Glutamatergic neuron (in vitro differentiated cells): ENCODE data around the gene RAD51B. TPM values are rescaled to one million over a fixed set of nuclear protein-coding genes. Genes with fewer than 3 reads are reported as not detected.

Source experiments
- DNase-seq: peaks from one replicate; pipeline ENCODE4 v3.0.0; 2022
- H3K27ac Mint-ChIP-seq: one replicate; pipeline ENCODE4 v1.8.0; 2020; ENCODE audit warnings: mild to moderate bottlenecking, mixed read lengths, inconsistent platforms; ENCODE audit not compliant: unreplicated experiment
- H3K27me3 Mint-ChIP-seq: one replicate; pipeline ENCODE4 v1.8.0; 2020; ENCODE audit warnings: mild to moderate bottlenecking, moderate library complexity, mixed read lengths, inconsistent platforms; ENCODE audit not compliant: unreplicated experiment
- H3K36me3 Mint-ChIP-seq: one replicate; pipeline ENCODE4 v1.8.0; 2020; ENCODE audit warnings: mild to moderate bottlenecking, mixed read lengths, inconsistent platforms; ENCODE audit not compliant: unreplicated experiment
- H3K4me1 Mint-ChIP-seq: one replicate; pipeline ENCODE4 v1.8.0; 2020; ENCODE audit warnings: mild to moderate bottlenecking, low read depth, mixed read lengths, inconsistent platforms; ENCODE audit not compliant: unreplicated experiment
- H3K4me3 Mint-ChIP-seq: one replicate; pipeline ENCODE4 v1.8.0; 2020; ENCODE audit warnings: mild to moderate bottlenecking, mixed read lengths, inconsistent platforms; ENCODE audit not compliant: unreplicated experiment
- H3K9me3 Mint-ChIP-seq: one replicate; pipeline ENCODE4 v1.8.0; 2020; ENCODE audit warnings: mild to moderate bottlenecking, moderate library complexity, mixed read lengths, inconsistent platforms; ENCODE audit not compliant: unreplicated experiment
- total RNA-seq: library from RNA; stranded (reverse); fragmentation: NEBNext Ultra II Directional; extraction: Animal tissue kit (Norgen Biotek cat#: 25700); gene quantifications from one replicate; pipeline ENCODE4 v1.2.1, GENCODE V29; 2021; ENCODE audit not compliant: unreplicated experiment
- TF ChIP-seq, protein P1 (sequence below): fragments of 200-600 bp; sonication (generic); IDR thresholded peaks from one replicate; pipeline ENCODE4 v1.5.0; 2021; ENCODE audit not compliant: partially characterized antibody, unreplicated experiment

RAD51B gene
- total RNA-seq, 1 donor from 2014 or later = 9.7 TPM

DNA sequence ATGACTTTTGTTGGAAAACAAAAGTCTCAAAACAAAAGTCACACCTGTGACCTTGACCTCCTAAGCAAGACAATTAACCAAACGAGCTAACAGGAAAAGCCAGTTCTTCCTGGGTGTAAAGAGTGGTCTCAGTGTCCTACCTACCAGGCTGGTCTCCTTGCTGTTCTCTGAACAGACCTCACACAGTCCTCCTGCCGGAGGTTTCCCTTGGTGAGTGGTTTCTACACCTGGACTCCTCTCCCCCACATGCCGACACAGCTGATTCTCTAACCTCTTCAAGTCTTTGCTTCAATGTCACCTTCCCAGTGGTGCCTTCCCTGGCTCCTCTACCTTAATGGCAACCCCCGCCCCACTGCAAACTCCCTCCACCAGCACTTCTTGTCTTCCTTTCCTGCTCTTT, 734.7 kb downstream of the RAD51B start:
- no peaks in the 10 kb centered on the region for H3K36me3 Mint-ChIP-seq
- no peaks in the 10 kb centered on the region for H3K27me3 Mint-ChIP-seq
- no peak overlapping the region for H3K4me3 Mint-ChIP-seq
- H3K27ac Mint-ChIP-seq = no peak overlapping the region
- peaks cover 11% of the 10 kb centered on the region for H3K4me1 Mint-ChIP-seq
- no peaks in the 10 kb centered on the region for H3K9me3 Mint-ChIP-seq
- TF ChIP-seq, protein P1, sequence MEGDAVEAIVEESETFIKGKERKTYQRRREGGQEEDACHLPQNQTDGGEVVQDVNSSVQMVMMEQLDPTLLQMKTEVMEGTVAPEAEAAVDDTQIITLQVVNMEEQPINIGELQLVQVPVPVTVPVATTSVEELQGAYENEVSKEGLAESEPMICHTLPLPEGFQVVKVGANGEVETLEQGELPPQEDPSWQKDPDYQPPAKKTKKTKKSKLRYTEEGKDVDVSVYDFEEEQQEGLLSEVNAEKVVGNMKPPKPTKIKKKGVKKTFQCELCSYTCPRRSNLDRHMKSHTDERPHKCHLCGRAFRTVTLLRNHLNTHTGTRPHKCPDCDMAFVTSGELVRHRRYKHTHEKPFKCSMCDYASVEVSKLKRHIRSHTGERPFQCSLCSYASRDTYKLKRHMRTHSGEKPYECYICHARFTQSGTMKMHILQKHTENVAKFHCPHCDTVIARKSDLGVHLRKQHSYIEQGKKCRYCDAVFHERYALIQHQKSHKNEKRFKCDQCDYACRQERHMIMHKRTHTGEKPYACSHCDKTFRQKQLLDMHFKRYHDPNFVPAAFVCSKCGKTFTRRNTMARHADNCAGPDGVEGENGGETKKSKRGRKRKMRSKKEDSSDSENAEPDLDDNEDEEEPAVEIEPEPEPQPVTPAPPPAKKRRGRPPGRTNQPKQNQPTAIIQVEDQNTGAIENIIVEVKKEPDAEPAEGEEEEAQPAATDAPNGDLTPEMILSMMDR = no peak
- DNase-seq = no peak

DNA sequence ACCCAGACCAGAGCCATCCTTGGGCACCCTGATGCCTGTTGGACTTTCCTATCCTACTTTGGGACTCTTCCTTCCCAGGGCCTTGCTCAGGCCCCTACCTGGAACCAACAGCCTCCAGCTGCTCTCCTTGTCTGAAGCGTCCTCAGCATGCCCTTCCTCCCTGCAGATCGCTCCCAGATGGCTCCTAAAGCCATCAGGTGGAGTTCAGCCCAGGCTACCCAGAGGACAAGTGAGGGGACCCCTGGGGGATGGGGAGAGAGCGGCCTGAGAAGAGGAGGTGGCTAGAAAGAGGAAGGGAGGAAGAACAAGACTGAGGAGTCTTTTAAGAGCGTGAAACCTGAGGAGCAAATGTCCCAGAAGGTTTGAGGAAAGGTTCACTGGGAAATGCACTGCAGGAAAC, 736.7 kb downstream of the RAD51B start:
- TF ChIP-seq, protein P1 = no peak
- H3K9me3 Mint-ChIP-seq = no peaks in the 10 kb centered on the region
- H3K36me3 Mint-ChIP-seq = no peaks in the 10 kb centered on the region
- no peak overlapping the region for H3K27ac Mint-ChIP-seq
- no peak overlapping the region for H3K4me3 Mint-ChIP-seq
- no peak for DNase-seq
- H3K27me3 Mint-ChIP-seq = no peaks in the 10 kb centered on the region
- peaks cover 11% of the 10 kb centered on the region for H3K4me1 Mint-ChIP-seq

GRCh38 chr14:68557648-68558047, 738.1 kb downstream of the RAD51B start:
- no peaks in the 10 kb centered on the region for H3K36me3 Mint-ChIP-seq
- peaks cover 9% of the 10 kb centered on the region for H3K4me1 Mint-ChIP-seq
- DNase-seq = no peak
- no peak overlapping the region for H3K27ac Mint-ChIP-seq
- no peaks in the 10 kb centered on the region for H3K27me3 Mint-ChIP-seq
- no peak overlapping the region for H3K4me3 Mint-ChIP-seq
- H3K9me3 Mint-ChIP-seq = no peaks in the 10 kb centered on the region
- TF ChIP-seq, protein P1 = no peak

GRCh38 chr14:68558096-68558495, 738.5 kb downstream of the RAD51B start:
- TF ChIP-seq, protein P1 = no peak
- DNase-seq = no peak
- H3K4me3 Mint-ChIP-seq = no peak overlapping the region
- H3K4me1 Mint-ChIP-seq = peaks cover 10% of the 10 kb centered on the region
- H3K9me3 Mint-ChIP-seq = no peaks in the 10 kb centered on the region
- no peaks in the 10 kb centered on the region for H3K36me3 Mint-ChIP-seq
- H3K27me3 Mint-ChIP-seq = no peaks in the 10 kb centered on the region
- no peak overlapping the region for H3K27ac Mint-ChIP-seq

- H3K4me3 Mint-ChIP-seq = no peak overlapping the region
- TF ChIP-seq, protein P1 = no peak
- H3K9me3 Mint-ChIP-seq = peaks cover 4% of the 10 kb centered on the region
- H3K27me3 Mint-ChIP-seq = no peaks in the 10 kb centered on the region
- no peak for DNase-seq
- H3K4me1 Mint-ChIP-seq = peaks cover 23% of the 10 kb centered on the region
- H3K36me3 Mint-ChIP-seq = no peaks in the 10 kb centered on the region
- H3K27ac Mint-ChIP-seq = no peak overlapping the region
Measured at GRCh38 chr14:68559949-68560348, 740.4 kb downstream of the RAD51B start.
